ENCODE results near the gene DHX30. TPM values are rescaled to one million over a fixed set of nuclear protein-coding genes. Genes with fewer than 3 reads are reported as not detected.

The DHX30 gene
- total RNA-seq, 4 donors from 2014 or later: 45.7 to 91.1 (median 67.9) TPM

DNA sequence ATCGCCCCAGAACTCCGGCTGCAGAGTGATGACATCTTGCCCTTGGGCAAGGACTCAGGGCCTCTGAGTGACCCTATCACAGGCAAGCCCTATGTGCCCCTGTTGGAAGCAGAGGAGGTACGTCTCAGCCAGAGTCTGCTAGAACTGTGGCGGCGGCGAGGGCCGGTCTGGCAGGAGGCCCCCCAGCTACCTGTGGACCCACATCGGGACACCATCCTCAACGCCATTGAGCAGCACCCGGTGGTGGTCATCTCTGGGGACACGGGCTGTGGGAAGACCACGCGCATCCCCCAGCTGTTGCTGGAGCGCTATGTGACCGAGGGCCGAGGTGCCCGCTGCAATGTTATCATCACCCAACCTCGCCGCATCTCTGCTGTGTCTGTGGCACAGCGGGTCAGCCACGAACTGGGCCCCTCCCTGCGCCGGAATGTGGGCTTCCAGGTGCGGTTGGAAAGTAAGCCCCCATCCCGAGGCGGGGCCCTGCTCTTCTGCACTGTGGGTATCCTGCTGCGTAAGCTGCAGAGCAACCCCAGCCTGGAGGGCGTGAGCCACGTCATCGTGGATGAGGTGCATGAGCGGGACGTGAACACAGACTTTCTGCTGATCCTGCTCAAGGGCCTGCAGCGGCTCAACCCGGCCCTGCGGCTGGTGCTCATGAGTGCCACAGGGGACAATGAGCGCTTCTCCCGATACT is 43.4 kb downstream of the DHX30 start:
- no peak for TF ChIP-seq POLR2A (IDR thresholded peaks at IDR 0.05)
- TF ChIP-seq, protein P1, sequence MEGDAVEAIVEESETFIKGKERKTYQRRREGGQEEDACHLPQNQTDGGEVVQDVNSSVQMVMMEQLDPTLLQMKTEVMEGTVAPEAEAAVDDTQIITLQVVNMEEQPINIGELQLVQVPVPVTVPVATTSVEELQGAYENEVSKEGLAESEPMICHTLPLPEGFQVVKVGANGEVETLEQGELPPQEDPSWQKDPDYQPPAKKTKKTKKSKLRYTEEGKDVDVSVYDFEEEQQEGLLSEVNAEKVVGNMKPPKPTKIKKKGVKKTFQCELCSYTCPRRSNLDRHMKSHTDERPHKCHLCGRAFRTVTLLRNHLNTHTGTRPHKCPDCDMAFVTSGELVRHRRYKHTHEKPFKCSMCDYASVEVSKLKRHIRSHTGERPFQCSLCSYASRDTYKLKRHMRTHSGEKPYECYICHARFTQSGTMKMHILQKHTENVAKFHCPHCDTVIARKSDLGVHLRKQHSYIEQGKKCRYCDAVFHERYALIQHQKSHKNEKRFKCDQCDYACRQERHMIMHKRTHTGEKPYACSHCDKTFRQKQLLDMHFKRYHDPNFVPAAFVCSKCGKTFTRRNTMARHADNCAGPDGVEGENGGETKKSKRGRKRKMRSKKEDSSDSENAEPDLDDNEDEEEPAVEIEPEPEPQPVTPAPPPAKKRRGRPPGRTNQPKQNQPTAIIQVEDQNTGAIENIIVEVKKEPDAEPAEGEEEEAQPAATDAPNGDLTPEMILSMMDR (IDR thresholded peaks at IDR 0.05 in 4 of 5, conservative IDR thresholded peaks at IDR 0.05 in 1 of 5): no peak
- Histone ChIP-seq H3K36me3 (peaks cover 0 to 89% of the 10 kb centered on the region in 2 donors), H3K27me3 (no peaks in the 10 kb centered on the region), H3K27ac (peak overlapping the region in 3 of 4 donors; percentile 24 to 90 (median 33)), H3K4me3 (no peak overlapping the region), H3K4me1 (no peaks in the 10 kb centered on the region), H3K9me3 (no peaks in the 10 kb centered on the region)
- ATAC-seq: no peak
- DNase-seq: no peak
- intact Hi-C loops (cut with DNase I; ENCODE audit: low total_unique reads) (no loop called here), in situ Hi-C loops (cut with MboI; ENCODE audit: low sequenced_read_pairs in 4 of 4) (no loop called here)

DNA sequence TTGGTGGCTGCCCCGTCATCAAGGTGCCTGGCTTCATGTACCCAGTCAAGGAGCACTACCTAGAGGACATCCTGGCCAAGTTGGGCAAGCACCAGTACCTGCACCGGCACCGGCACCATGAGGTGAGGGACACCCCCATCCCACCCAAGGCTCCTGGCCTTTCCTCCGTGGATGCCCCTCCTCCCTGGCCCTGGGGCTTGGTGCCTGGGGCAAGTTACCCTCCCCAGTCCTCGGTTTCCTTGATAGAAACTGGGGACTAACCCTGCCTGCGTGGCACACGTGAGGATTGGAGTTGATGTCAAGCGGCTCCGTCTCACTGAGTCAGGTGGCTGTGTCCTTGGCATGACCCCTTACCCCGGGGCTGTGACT is 43.9 kb downstream of the DHX30 start:
- H3K36me3 ChIP-seq: peaks cover 0 to 89% of the 10 kb centered on the region in 2 donors
- H3K27ac ChIP-seq: peak overlapping the region in 3 of 4 donors; percentile 24 to 90 (median 33)
- in situ Hi-C loops (cut with MboI; ENCODE audit: low sequenced_read_pairs in 4 of 4): no loop called here

DNA sequence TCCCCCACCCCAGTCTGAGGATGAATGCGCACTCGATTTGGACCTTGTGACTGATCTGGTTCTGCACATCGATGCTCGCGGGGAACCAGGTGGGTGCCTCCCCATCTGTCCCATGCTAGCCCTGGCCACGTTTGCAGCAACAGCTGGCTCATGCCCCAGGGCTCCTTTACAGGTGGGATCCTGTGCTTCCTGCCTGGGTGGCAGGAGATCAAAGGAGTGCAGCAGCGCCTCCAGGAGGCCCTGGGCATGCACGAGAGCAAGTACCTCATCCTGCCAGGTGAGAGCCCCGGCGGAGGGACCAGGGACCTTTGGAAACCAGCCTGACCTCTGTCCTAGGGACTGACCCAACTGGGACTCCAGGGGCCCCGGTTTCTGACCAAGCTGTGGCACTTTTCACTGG is 44.3 kb downstream of the DHX30 start:
- H3K27me3 ChIP-seq: no peaks in the 10 kb centered on the region
- in situ Hi-C loops (cut with MboI; ENCODE audit: low sequenced_read_pairs in 4 of 4) (no loop called here), intact Hi-C loops (cut with DNase I; ENCODE audit: low total_unique reads) (no loop called here)
- TF ChIP-seq, protein P1 (IDR thresholded peaks at IDR 0.05 in 4 of 5, conservative IDR thresholded peaks at IDR 0.05 in 1 of 5): no peak
- no peak for TF ChIP-seq POLR2A (IDR thresholded peaks at IDR 0.05)
- ATAC-seq: no peak
- H3K4me1 ChIP-seq: no peaks in the 10 kb centered on the region
- peak in 1 of 2 donors; percentile 54 for DNase-seq
- H3K27ac ChIP-seq: peak overlapping the region in 3 of 4 donors; percentile 11 to 90 (median 24)
- peaks cover 0 to 89% of the 10 kb centered on the region in 2 donors for H3K36me3 ChIP-seq
- H3K4me3 ChIP-seq: no peak overlapping the region
- no peaks in the 10 kb centered on the region for H3K9me3 ChIP-seq

More for the DNA sequence above, 43.9 kb downstream of the DHX30 start:
- H3K4me1 ChIP-seq: no peaks in the 10 kb centered on the region
- no peak for TF ChIP-seq POLR2A (IDR thresholded peaks at IDR 0.05)
- TF ChIP-seq, protein P1 (IDR thresholded peaks at IDR 0.05 in 4 of 5, conservative IDR thresholded peaks at IDR 0.05 in 1 of 5): no peak
- H3K27me3 ChIP-seq: no peaks in the 10 kb centered on the region
- intact Hi-C loops (cut with DNase I; ENCODE audit: low total_unique reads): no loop called here
- no peak for DNase-seq
- peak in 1 of 2 donors; percentile 21 for ATAC-seq
- no peaks in the 10 kb centered on the region for H3K9me3 ChIP-seq
- H3K4me3 ChIP-seq: no peak overlapping the region

DNA sequence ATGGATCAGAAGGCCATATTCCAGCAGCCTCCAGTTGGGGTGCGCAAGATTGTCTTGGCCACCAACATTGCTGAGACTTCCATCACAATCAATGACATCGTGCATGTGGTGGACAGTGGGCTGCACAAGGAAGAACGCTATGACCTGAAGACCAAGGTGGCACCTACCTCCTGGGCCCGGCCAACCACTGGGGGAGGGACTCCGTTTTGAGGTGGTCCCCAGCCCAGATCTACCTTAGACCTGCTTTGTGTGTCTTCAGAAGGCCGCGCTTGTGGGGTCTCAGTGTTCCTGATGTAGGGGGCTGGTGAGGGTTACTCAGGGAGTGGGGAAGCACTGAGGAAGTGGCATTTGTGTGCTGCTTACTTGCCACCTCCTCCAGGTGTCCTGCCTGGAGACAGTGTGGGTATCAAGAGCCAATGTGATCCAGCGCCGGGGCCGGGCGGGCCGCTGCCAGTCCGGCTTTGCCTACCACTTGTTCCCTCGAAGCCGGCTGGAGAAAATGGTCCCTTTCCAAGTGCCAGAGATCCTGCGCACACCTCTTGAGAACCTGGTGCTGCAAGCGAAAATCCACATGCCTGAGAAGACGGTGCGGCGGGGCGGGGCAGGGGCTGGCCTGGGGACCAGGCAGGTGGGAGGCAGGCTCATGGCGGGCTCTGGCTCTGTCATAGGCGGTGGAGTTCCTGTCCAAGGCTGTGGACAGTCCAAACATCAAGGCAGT is 45.0 kb downstream of the DHX30 start:
- no peaks in the 10 kb centered on the region for H3K4me1 ChIP-seq
- ATAC-seq (no peak), DNase-seq (no peak)
- no peak overlapping the region for H3K4me3 ChIP-seq
- H3K27me3 ChIP-seq: no peaks in the 10 kb centered on the region
- peaks cover 0 to 89% of the 10 kb centered on the region in 2 donors for H3K36me3 ChIP-seq
- H3K27ac ChIP-seq: peak overlapping the region in 2 of 4 donors; percentile 24 to 90
- intact Hi-C loops (cut with DNase I; ENCODE audit: low total_unique reads) (no loop called here), in situ Hi-C loops (cut with MboI; ENCODE audit: low sequenced_read_pairs in 4 of 4) (no loop called here)
- TF ChIP-seq POLR2A (IDR thresholded peaks at IDR 0.05): no peak
- no peaks in the 10 kb centered on the region for H3K9me3 ChIP-seq

DNA sequence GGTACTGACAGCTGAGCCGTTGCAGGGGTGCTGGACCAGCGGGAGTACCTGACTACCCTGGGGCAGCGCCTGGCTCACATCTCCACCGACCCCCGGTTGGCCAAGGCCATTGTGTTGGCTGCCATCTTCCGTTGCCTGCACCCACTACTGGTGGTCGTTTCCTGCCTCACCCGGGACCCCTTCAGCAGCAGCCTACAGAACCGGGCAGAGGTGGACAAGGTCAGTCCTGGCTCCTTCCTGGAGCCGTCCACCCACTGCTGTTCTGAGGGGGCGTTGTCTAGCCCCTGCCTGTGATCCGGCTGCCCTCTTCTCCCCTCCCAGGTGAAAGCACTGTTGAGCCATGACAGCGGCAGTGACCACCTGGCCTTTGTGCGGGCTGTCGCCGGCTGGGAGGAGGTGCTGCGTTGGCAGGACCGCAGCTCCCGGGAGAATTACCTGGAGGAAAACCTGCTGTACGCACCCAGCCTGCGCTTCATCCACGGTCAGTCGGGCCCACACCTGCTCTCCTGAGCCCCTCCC is 45.7 kb downstream of the DHX30 start:
- peaks cover 0 to 89% of the 10 kb centered on the region in 2 donors for H3K36me3 ChIP-seq
- ATAC-seq: peak in 1 of 2 donors; percentile 0
- H3K27ac ChIP-seq: peak overlapping the region in 1 of 4 donors; percentile 90
- no peaks in the 10 kb centered on the region for H3K27me3 ChIP-seq
- no peak for DNase-seq
- no peaks in the 10 kb centered on the region for H3K4me1 ChIP-seq
- no peak for TF ChIP-seq POLR2A (IDR thresholded peaks at IDR 0.05)
- TF ChIP-seq, protein P1 (IDR thresholded peaks at IDR 0.05 in 4 of 5, conservative IDR thresholded peaks at IDR 0.05 in 1 of 5): no peak
- no peaks in the 10 kb centered on the region for H3K9me3 ChIP-seq
- no peak overlapping the region for H3K4me3 ChIP-seq
- intact Hi-C loops (cut with DNase I; ENCODE audit: low total_unique reads) (no loop called here), in situ Hi-C loops (cut with MboI; ENCODE audit: low sequenced_read_pairs in 4 of 4) (no loop called here)
